ENCODE data around the gene PPFIBP2. TPM values are rescaled to one million over a fixed set of nuclear protein-coding genes. Genes with fewer than 3 reads are reported as not detected.

PPFIBP2 gene
- total RNA-seq, 1 donor from 2014 or later, result 1.6 TPM

DNA sequence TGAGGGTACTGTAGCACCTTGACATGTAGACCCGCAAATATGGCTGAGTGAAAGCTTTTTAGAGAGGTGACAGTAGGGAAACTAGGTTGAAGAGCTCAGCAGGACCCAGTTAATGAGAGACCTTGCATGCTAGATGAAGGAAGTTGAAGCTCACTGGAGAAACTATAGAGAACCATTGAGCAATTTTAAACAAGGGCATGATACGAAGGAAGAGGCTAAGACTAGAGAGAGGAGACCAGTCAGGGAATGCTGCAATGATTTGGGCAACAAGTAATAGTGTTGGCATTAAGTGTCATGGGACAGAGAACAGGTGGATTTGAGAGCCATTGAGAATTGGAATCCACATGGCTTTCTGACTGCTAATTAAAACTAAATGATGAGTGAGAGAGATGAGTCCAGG is 24.4 kb upstream of the PPFIBP2 start:
- no peak for DNase-seq
- Mint-ChIP-seq H3K4me1 (no peaks in the 10 kb centered on the region), H3K9me3 (no peaks in the 10 kb centered on the region), H3K36me3 (ENCODE audit: low read depth) (no peaks in the 10 kb centered on the region), H3K4me3 (no peak overlapping the region), H3K27ac (no peak overlapping the region), H3K27me3 (peaks cover 1% of the 10 kb centered on the region)
- intact Hi-C loops (cut with micrococcal nuclease), result no loop called here

DNA sequence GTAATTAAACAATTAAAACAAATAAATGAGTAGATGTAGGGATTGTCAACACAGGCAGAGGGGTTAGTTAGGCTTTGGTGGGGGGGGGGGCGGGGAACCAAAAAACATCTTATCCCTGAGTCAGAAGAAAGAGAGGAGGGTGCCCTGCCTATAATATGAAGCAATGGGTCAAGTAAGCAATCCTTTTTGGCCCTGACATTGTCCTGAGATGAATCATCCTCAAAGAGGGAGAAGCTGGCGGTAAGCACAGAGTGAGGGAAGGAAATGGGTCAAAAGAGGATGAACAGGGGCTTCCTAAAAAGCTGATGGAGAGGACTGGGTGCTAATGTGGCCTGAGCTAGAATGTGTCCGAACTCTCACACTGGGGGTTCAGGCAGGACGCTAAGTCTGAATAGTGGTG is 23.7 kb upstream of the PPFIBP2 start:
- Mint-ChIP-seq H3K36me3 (ENCODE audit: low read depth) (no peaks in the 10 kb centered on the region), H3K27ac (no peak overlapping the region), H3K9me3 (no peaks in the 10 kb centered on the region), H3K4me3 (no peak overlapping the region), H3K27me3 (peaks cover 2% of the 10 kb centered on the region), H3K4me1 (no peaks in the 10 kb centered on the region)
- intact Hi-C loops (cut with micrococcal nuclease), result no loop called here
- DNase-seq, result no peak

DNA sequence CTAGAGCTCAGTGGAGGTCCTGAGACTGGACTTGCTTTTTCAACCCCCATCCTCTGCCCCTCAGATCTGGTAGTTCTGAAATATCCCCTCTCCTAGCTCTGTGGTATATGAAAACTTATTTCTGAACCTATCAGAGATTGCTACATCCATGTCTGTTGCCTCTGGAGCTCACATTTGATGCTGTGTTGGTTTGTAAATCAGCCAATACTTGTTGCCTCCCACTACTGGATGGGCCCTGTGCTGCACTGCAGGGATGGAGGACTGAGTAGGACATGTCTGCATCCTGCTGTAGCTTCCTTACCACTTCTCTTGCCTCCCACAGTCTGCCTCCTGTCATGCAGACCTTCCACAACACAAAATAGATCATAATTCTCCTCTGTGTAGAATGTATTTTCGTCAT is 23.3 kb upstream of the PPFIBP2 start:
- H3K4me1 Mint-ChIP-seq, result no peaks in the 10 kb centered on the region
- H3K27ac Mint-ChIP-seq, result no peak overlapping the region
- no peaks in the 10 kb centered on the region for H3K9me3 Mint-ChIP-seq
- no peak for DNase-seq
- no peaks in the 10 kb centered on the region for H3K36me3 Mint-ChIP-seq (ENCODE audit: low read depth)
- intact Hi-C loops (cut with micrococcal nuclease), result no loop called here
- no peak overlapping the region for H3K4me3 Mint-ChIP-seq
- peaks cover 2% of the 10 kb centered on the region for H3K27me3 Mint-ChIP-seq

DNA sequence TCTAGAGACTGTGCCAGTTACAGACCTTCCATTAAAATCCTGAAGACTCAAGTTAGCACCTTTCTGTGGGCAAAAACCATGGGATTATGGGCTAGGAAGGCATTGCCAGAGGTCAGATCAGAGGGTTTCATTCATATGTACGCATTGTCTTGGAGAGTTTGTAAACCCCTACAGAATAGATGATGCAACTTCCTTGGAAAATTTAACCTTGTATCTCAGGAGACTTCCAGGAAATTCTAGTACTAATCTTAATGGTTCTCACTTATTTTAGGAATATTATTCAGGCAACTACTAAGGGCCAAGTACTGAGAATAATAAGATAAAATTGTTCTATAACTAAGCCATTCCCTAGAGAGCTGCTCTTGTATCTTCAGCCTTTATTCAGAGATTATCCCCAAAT is 21.5 kb upstream of the PPFIBP2 start:
- no peak for DNase-seq
- Mint-ChIP-seq H3K4me1 (peaks cover 3% of the 10 kb centered on the region), H3K27ac (no peak overlapping the region), H3K9me3 (no peaks in the 10 kb centered on the region), H3K4me3 (no peak overlapping the region), H3K27me3 (peaks cover 2% of the 10 kb centered on the region), H3K36me3 (ENCODE audit: low read depth) (no peaks in the 10 kb centered on the region)
- intact Hi-C loops (cut with micrococcal nuclease), result no loop called here

DNA sequence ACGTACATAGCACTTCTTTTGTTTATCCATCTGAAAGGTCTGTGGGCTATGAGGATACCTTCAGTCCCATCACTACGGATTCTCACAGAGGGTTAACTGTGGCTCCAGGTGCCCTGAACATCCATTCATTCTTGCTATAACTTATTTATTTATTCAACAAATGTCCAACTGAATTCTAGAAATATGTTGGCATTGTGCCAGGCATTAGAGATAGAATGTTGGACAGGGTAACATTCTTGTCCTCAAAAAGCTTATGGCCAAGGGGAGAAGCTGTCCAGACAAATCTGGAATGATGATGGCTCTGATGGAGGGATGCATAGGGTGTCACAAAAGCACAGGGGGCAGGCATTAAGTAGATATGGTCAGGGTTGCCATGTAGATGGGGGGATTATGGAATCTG is 20.1 kb upstream of the PPFIBP2 start:
- Mint-ChIP-seq H3K4me1 (peaks cover 3% of the 10 kb centered on the region), H3K4me3 (no peak overlapping the region), H3K9me3 (no peaks in the 10 kb centered on the region), H3K27me3 (peaks cover 2% of the 10 kb centered on the region), H3K27ac (no peak overlapping the region), H3K36me3 (ENCODE audit: low read depth) (no peaks in the 10 kb centered on the region)
- intact Hi-C loops (cut with micrococcal nuclease), result no loop called here
- DNase-seq, result no peak

DNA sequence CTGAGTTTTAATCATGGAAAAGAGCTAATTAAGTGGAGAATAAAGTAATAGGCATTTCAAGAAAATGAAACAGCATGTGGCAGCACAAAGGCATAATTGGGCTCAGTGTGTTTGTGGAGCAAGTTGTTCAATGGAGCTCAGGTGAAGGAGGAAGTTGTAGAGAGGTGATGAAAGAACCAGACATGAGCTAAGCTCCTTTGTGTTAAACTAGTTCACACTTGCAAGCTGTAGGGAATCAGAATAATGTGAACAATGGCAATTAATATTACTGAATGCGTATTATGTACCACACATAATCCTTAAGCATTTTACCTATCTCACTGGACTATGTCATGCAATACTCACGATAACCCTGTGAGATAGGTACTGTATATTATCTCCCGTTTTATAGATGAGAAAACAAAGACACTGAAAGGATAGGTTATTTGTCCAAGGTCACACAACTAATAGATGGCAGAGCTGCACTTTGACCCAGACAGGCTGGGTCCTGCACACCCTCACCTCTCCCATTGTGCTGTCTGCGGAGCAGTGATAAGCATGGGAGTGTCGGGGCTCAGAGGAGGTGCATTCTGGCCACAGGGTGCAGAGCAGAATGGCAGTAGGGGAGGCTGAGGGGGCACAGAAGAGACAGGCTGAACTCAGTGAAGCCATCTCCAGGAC is 19.6 kb upstream of the PPFIBP2 start:
- intact Hi-C loops (cut with micrococcal nuclease), result no loop called here
- peaks cover 3% of the 10 kb centered on the region for H3K4me1 Mint-ChIP-seq
- H3K4me3 Mint-ChIP-seq, result no peak overlapping the region
- no peak overlapping the region for H3K27ac Mint-ChIP-seq
- no peak for DNase-seq
- no peaks in the 10 kb centered on the region for H3K36me3 Mint-ChIP-seq (ENCODE audit: low read depth)
- peaks cover 2% of the 10 kb centered on the region for H3K27me3 Mint-ChIP-seq
- H3K9me3 Mint-ChIP-seq, result no peaks in the 10 kb centered on the region

DNA sequence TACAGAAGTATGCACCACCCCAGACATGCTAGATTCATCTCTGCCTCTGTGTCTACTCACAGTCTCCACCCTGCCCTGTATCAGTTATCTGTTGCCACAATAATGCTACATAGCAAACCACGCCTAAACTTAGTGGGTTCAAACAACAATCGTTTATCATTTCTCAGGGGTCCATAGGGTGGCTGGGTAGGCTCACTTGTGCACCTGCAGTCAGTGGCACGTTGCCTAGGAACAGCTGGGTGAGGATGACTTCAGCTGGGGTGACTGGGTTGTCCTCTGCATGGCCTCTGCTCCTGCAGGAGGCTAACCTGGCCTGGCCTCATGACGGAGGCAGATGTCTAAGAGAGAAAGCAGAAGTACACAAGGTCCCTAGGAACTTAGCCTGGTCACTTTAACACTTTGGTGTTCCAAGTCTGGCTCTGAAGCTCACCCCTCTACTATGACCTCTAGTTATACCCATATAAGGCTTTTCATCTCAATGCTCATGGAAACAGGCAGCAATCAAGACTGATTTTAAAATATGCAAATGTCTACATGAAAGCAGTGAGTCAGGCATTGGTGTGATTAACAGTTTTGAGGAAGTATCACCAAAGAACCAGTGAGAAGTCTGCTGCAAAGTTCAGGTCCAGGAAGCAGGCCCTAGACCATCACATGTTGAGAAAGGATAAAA is 17.8 kb upstream of the PPFIBP2 start:
- DNase-seq, result no peak
- intact Hi-C loops (cut with micrococcal nuclease), result no loop called here
- no peaks in the 10 kb centered on the region for H3K9me3 Mint-ChIP-seq
- H3K27me3 Mint-ChIP-seq, result peaks cover 2% of the 10 kb centered on the region
- H3K27ac Mint-ChIP-seq, result no peak overlapping the region
- no peak overlapping the region for H3K4me3 Mint-ChIP-seq
- no peaks in the 10 kb centered on the region for H3K36me3 Mint-ChIP-seq (ENCODE audit: low read depth)
- peaks cover 3% of the 10 kb centered on the region for H3K4me1 Mint-ChIP-seq

DNA sequence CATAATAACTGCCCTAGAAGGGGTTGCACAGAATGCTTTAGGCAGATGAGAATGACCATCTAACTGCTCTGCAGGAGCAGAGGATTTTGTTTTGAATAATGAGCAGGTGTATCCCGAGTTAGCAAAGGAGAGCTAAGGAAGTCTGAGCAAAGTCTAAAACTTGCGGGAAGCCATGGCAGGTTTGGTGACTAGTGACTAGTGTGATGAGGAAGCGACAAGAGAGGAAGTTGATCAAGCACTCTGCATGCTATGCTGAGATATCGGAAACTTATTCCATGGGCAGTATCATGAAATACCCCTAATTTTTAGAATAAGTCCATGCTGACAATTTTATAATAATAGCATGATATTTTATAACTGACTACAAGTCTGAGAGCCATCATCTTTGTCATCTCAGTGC is 15.6 kb upstream of the PPFIBP2 start:
- no peaks in the 10 kb centered on the region for H3K36me3 Mint-ChIP-seq (ENCODE audit: low read depth)
- H3K4me1 Mint-ChIP-seq, result peaks cover 3% of the 10 kb centered on the region
- H3K9me3 Mint-ChIP-seq, result no peaks in the 10 kb centered on the region
- intact Hi-C loops (cut with micrococcal nuclease), result no loop called here
- H3K27me3 Mint-ChIP-seq, result peaks cover 2% of the 10 kb centered on the region
- H3K4me3 Mint-ChIP-seq, result no peak overlapping the region
- H3K27ac Mint-ChIP-seq, result no peak overlapping the region
- DNase-seq, result no peak

DNA sequence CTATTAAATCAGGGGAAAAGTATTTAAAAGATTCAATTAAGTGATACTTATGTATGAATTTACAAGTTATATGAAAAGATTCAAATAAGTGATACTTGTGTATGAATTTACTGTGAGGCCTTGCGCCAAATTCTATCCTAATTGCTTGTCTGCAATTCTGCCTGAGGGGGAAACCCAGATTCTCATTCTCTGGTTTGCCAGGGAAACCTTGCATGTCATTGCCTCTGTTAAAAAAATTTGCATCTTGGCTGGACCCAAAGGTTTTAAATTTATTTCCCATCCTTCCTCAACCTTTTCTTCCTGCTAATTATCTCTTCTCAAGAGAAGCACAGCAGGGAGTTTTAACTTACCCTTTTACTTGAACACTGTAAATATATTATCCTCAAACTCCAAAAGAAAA is 14.7 kb upstream of the PPFIBP2 start:
- H3K4me3 Mint-ChIP-seq, result no peak overlapping the region
- H3K36me3 Mint-ChIP-seq (ENCODE audit: low read depth), result no peaks in the 10 kb centered on the region
- peaks cover 2% of the 10 kb centered on the region for H3K27me3 Mint-ChIP-seq
- peaks cover 3% of the 10 kb centered on the region for H3K4me1 Mint-ChIP-seq
- no peak for DNase-seq
- intact Hi-C loops (cut with micrococcal nuclease), result no loop called here
- H3K27ac Mint-ChIP-seq, result no peak overlapping the region
- H3K9me3 Mint-ChIP-seq, result no peaks in the 10 kb centered on the region

DNA sequence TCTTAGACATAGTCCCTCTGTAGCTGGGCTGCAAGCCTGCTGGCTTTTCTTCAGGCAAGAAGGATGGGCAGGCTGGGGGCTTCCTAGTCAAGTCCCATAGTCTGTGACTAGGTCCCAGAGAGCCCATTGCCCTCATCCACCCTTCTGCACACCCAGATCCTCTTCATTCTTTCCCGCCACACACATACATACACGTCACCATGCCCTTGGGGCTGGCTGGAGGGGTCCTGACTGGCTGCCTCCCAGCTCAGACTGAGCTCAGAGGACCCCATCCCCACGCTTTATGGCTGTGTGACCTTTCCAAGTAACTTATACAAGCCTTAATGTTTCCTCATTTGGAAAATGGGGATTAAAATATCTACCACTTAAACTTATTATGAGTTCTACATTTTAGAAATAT is 13.5 kb upstream of the PPFIBP2 start:
- no peak overlapping the region for H3K27ac Mint-ChIP-seq
- H3K36me3 Mint-ChIP-seq (ENCODE audit: low read depth), result no peaks in the 10 kb centered on the region
- H3K4me3 Mint-ChIP-seq, result no peak overlapping the region
- intact Hi-C loops (cut with micrococcal nuclease), result no loop called here
- H3K4me1 Mint-ChIP-seq, result peaks cover 3% of the 10 kb centered on the region
- no peaks in the 10 kb centered on the region for H3K9me3 Mint-ChIP-seq
- no peaks in the 10 kb centered on the region for H3K27me3 Mint-ChIP-seq
- DNase-seq, result no peak

DNA sequence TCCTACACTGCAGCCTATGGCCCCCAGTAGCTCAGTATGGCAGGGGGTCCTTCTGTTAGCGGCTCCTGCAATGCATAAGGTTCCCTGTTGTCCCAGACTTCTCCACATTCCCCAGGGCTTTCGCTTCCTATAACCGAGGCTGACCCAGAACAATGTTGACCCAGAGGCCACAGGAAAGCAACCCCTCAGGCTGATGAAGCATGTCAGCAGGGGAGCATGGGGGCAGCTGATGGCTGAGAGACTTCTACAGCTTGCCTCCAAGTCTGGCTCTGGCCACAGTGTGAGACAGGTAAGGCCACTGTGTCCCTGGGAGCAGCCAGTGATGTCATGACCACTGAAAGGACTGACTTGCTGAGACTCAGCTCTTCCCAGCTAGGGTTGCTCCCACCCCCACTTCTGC is 12.5 kb upstream of the PPFIBP2 start:
- H3K4me3 Mint-ChIP-seq, result no peak overlapping the region
- no peak overlapping the region for H3K27ac Mint-ChIP-seq
- H3K4me1 Mint-ChIP-seq, result peaks cover 2% of the 10 kb centered on the region
- H3K9me3 Mint-ChIP-seq, result no peaks in the 10 kb centered on the region
- DNase-seq, result no peak
- H3K36me3 Mint-ChIP-seq (ENCODE audit: low read depth), result no peaks in the 10 kb centered on the region
- H3K27me3 Mint-ChIP-seq, result peaks cover 3% of the 10 kb centered on the region
- intact Hi-C loops (cut with micrococcal nuclease), result no loop called here

DNA sequence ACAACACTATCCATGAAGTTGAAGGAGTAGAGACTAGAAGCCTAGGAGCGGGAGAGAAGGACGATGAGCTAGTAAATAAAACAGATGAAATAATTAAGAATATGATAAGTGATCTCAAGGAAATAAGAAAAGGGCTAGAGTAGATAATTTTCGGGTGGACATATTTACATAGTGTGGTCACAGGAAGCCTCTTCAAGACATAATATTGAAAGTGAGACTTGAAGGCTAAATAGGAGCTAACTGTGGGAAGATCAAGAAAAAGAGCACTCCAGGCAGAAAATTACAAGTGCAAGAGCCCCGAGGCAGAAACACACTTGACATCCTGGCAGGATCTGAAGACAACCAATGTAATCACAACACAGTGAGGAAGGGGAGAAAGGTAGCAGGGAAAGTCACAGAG is 11.9 kb upstream of the PPFIBP2 start:
- no peak for DNase-seq
- Mint-ChIP-seq H3K4me1 (no peaks in the 10 kb centered on the region), H3K27me3 (peaks cover 5% of the 10 kb centered on the region), H3K4me3 (no peak overlapping the region), H3K9me3 (no peaks in the 10 kb centered on the region), H3K36me3 (ENCODE audit: low read depth) (no peaks in the 10 kb centered on the region), H3K27ac (no peak overlapping the region)
- intact Hi-C loops (cut with micrococcal nuclease), result no loop called here

DNA sequence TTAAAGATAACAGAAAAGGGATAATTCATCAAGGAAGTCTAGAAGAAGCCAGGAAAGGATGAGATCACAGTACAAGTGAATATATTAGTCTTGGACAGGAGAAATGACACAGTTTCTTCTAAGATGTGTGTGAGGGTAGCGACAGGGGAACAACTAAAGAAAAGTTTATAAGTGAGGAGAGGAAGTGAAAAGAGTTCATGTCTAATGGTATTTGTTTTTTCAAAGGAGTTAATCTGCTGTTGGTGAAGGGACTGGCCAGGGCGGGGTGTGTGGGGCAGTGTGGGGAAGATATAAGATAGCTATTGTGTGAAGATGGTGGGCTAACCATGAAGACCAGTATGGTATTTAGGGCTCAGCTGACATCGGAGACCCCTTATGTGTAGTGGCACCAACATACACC is 7.6 kb upstream of the PPFIBP2 start:
- Mint-ChIP-seq H3K4me3 (no peak overlapping the region), H3K27me3 (peaks cover 6% of the 10 kb centered on the region), H3K9me3 (no peaks in the 10 kb centered on the region), H3K36me3 (ENCODE audit: low read depth) (no peaks in the 10 kb centered on the region), H3K27ac (no peak overlapping the region), H3K4me1 (no peaks in the 10 kb centered on the region)
- no peak for DNase-seq
- intact Hi-C loops (cut with micrococcal nuclease), result no loop called here

DNA sequence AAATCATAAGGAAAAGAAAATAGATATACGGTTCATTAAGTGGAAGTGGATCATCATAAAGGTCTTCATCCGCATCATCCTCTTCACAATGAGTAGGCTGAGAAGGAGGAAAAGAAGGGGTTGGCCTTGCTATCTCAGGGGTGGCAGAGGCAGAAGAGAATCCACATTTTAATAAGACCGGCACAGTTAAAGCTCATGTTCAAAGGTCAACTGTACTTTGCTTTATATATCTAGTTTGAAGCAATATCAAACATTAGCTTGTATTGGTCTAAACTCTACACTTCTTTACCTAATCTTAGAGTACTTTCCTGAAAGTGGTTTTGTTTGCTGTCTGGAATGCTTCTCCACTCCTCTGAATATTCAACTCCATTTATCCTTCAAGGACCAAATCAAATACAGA is 5.7 kb upstream of the PPFIBP2 start:
- Mint-ChIP-seq H3K27me3 (peaks cover 6% of the 10 kb centered on the region), H3K9me3 (no peaks in the 10 kb centered on the region)

DNA sequence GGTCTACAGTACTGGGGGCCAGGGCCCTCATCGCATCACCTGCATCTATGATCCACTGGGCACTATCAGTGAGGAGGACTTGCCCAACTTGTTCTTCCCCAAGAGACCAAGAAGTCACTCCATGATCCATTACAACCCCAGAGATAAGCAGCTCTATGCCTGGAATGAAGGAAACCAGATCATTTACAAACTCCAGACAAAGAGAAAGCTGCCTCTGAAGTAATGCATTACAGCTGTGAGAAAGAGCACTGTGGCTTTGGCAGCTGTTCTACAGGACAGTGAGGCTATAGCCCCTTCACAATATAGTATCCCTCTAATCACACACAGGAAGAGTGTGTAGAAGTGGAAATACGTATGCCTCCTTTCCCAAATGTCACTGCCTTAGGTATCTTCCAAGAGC is 3.8 kb upstream of the PPFIBP2 start:
- H3K36me3 Mint-ChIP-seq (ENCODE audit: low read depth), result no peaks in the 10 kb centered on the region
- intact Hi-C loops (cut with micrococcal nuclease), result no loop called here
- peaks cover 12% of the 10 kb centered on the region for H3K4me1 Mint-ChIP-seq
- no peak overlapping the region for H3K27ac Mint-ChIP-seq
- H3K9me3 Mint-ChIP-seq, result no peaks in the 10 kb centered on the region
- peaks cover 12% of the 10 kb centered on the region for H3K27me3 Mint-ChIP-seq
- H3K4me3 Mint-ChIP-seq, result no peak overlapping the region
- DNase-seq, result no peak

More for the DNA sequence above, 5.7 kb upstream of the PPFIBP2 start:
- H3K27ac Mint-ChIP-seq, result no peak overlapping the region
- no peak overlapping the region for H3K4me3 Mint-ChIP-seq
- intact Hi-C loops (cut with micrococcal nuclease), result no loop called here
- H3K36me3 Mint-ChIP-seq (ENCODE audit: low read depth), result no peaks in the 10 kb centered on the region
- DNase-seq, result no peak
- peaks cover 6% of the 10 kb centered on the region for H3K4me1 Mint-ChIP-seq
